ENCODE measurements around the gene NECAB2. TPM values are rescaled to one million over a fixed set of nuclear protein-coding genes. Genes with fewer than 3 reads are reported as not detected.

The NECAB2 gene
- total RNA-seq, 1 donor from 2014 or later, result 1.2 TPM

- no peaks in the 10 kb centered on the region for H3K4me1 Mint-ChIP-seq (ENCODE audit: unreplicated experiment)
- TF ChIP-seq CTCF (IDR thresholded peaks at IDR 0.05; ENCODE audit: unreplicated experiment), result no peak
- H3K27ac Mint-ChIP-seq (ENCODE audit: unreplicated experiment), result no peak overlapping the region
- no peak overlapping the region for H3K4me3 Mint-ChIP-seq (ENCODE audit: unreplicated experiment)
- DNase-seq (ENCODE audit: low spot score), result no peak
- peaks cover 5% of the 10 kb centered on the region for H3K36me3 Mint-ChIP-seq (ENCODE audit: low read depth, unreplicated experiment)
- H3K27me3 Mint-ChIP-seq (ENCODE audit: unreplicated experiment), result peaks cover 16% of the 10 kb centered on the region
- no peaks in the 10 kb centered on the region for H3K9me3 Mint-ChIP-seq (ENCODE audit: unreplicated experiment)
Observed at GRCh38 chr16:83973077-83973476, 5.0 kb downstream of the NECAB2 start.

- no peaks in the 10 kb centered on the region for H3K4me1 Mint-ChIP-seq (ENCODE audit: unreplicated experiment)
- no peaks in the 10 kb centered on the region for H3K9me3 Mint-ChIP-seq (ENCODE audit: unreplicated experiment)
- H3K27me3 Mint-ChIP-seq (ENCODE audit: unreplicated experiment), result peaks cover 16% of the 10 kb centered on the region
- H3K36me3 Mint-ChIP-seq (ENCODE audit: low read depth, unreplicated experiment), result peaks cover 8% of the 10 kb centered on the region
- no peak for DNase-seq (ENCODE audit: low spot score)
- no peak for TF ChIP-seq CTCF (IDR thresholded peaks at IDR 0.05; ENCODE audit: unreplicated experiment)
- no peak overlapping the region for H3K27ac Mint-ChIP-seq (ENCODE audit: unreplicated experiment)
- no peak overlapping the region for H3K4me3 Mint-ChIP-seq (ENCODE audit: unreplicated experiment)
Observed at GRCh38 chr16:83973581-83974385, 5.7 kb downstream of the NECAB2 start.

- H3K9me3 Mint-ChIP-seq (ENCODE audit: unreplicated experiment), result no peaks in the 10 kb centered on the region
- H3K4me3 Mint-ChIP-seq (ENCODE audit: unreplicated experiment), result no peak overlapping the region
- TF ChIP-seq CTCF (IDR thresholded peaks at IDR 0.05; ENCODE audit: unreplicated experiment), result no peak
- peaks cover 10% of the 10 kb centered on the region for H3K36me3 Mint-ChIP-seq (ENCODE audit: low read depth, unreplicated experiment)
- H3K4me1 Mint-ChIP-seq (ENCODE audit: unreplicated experiment), result no peaks in the 10 kb centered on the region
- DNase-seq (ENCODE audit: low spot score), result no peak
- no peak overlapping the region for H3K27ac Mint-ChIP-seq (ENCODE audit: unreplicated experiment)
- peaks cover 16% of the 10 kb centered on the region for H3K27me3 Mint-ChIP-seq (ENCODE audit: unreplicated experiment)
Observed at GRCh38 chr16:83974475-83974874, 6.4 kb downstream of the NECAB2 start.

- DNase-seq (ENCODE audit: low spot score), result no peak
- peaks cover 10% of the 10 kb centered on the region for H3K36me3 Mint-ChIP-seq (ENCODE audit: low read depth, unreplicated experiment)
- H3K9me3 Mint-ChIP-seq (ENCODE audit: unreplicated experiment), result no peaks in the 10 kb centered on the region
- H3K4me1 Mint-ChIP-seq (ENCODE audit: unreplicated experiment), result no peaks in the 10 kb centered on the region
- no peak overlapping the region for H3K27ac Mint-ChIP-seq (ENCODE audit: unreplicated experiment)
- peaks cover 7% of the 10 kb centered on the region for H3K27me3 Mint-ChIP-seq (ENCODE audit: unreplicated experiment)
- H3K4me3 Mint-ChIP-seq (ENCODE audit: unreplicated experiment), result no peak overlapping the region
- TF ChIP-seq CTCF (IDR thresholded peaks at IDR 0.05; ENCODE audit: unreplicated experiment), result no peak
Observed at GRCh38 chr16:83975590-83976260, 7.7 kb downstream of the NECAB2 start.
